Measurements from ENCODE around the gene PLEKHA7.
"Not testable (repeated sequence)": the region's sequence is repeated elsewhere in the genome, so short reads cannot be mapped to it uniquely, and the experiment has no call there.

Gene PLEKHA7

GRCh38 chr11:16889905-16890304 lies 124.3 kb downstream of the PLEKHA7 start:
- in situ Hi-C loops (cut with MboI; ENCODE audit: low sequenced_read_pairs), result no loop called here

DNA sequence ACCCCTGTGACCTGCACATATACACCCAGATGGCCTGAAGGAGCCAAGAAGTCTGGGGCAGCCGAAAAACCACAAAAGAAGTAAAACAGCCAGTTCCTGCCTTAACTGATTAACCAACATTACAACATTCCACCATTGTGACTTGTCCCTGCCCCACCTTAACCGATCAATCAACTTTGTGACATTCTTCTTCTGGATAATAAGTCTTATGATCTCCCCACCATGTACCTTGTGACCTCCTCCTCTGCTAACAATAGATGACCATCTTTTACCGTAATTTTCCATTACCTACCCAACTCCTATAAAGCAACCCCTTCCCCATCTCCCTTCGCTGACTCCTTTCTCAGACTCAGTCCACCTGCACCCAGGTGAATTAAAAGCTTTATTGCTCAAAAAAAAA lies 125.2 kb downstream of the PLEKHA7 start:
- in situ Hi-C loops (cut with MboI; ENCODE audit: low sequenced_read_pairs), result not testable (repeated sequence)

- in situ Hi-C loops (cut with MboI; ENCODE audit: low sequenced_read_pairs), result not testable (repeated sequence)
Observed at GRCh38 chr11:16887887-16888286, 126.3 kb downstream of the PLEKHA7 start.

DNA sequence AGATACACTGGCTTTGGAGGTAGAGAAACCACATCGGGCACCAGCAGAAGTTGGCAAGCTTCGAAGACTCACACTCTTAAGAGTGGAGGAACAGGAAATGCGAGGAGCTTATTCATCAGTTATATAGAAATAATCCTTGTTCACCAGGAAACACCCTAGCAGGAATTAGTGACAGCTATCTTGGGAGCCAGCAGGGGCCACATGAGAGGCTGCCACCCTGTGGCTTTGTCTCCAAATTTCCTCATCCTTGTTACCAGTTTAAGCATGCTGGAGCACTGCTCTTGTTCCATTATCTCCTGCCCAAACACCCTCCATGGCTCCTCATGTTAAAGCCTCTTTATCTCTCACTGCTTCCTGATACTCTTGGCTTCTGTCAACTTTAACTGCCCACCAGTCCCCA lies 131.0 kb downstream of the PLEKHA7 start:
- in situ Hi-C loops (cut with MboI; ENCODE audit: low sequenced_read_pairs), result no loop called here

DNA sequence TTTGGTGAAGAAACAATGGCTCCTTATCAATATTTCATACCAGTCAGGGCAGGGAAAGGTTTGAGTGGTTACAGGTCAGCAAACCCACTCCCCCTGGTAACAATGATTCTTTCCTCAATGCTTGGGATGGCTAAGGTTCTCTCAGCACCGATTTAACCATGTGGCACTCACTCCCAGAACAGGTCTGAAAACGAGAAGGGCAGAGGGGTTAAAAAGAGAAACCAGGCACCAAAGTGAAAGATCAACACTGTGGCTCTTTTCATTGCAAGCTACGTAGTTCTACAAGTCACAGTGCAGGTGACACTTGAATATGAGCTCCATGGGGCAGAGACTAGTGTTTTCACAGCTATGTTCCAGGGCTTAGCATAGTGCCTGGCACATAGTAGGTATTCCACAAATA lies 132.4 kb downstream of the PLEKHA7 start:
- in situ Hi-C loops (cut with MboI; ENCODE audit: low sequenced_read_pairs), result no loop called here

GRCh38 chr11:16881074-16881709 lies 133.0 kb downstream of the PLEKHA7 start:
- in situ Hi-C loops (cut with MboI; ENCODE audit: low sequenced_read_pairs), result no loop called here

DNA sequence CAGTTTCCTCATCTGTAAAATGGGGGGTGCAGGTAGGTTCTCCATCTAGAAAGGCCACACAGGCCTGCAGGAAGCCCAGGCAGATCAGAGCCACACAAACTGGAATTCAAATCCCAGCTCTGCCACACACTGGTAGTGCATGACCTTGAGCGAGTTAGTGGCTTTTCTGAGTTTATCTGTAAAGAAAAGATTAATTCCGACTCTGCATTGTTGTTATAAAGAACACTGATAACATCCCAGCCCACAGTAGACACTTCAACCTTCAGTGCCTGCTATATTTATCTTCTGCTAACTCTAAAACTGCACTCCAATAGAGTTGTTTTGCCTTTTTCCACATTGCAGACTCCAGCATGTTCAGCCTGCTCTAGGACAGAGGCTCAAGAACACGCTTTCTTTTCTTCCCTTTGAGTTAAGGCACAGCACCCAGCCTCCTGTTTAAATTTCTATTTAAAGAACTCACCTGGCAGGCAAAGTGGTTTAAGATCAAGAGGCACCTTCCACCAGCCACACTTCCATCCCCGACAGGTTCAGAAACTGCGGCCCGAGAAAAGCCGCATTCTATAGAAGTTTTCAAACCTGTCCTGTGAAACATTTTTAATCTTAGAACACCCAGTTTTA lies 133.9 kb downstream of the PLEKHA7 start:
- in situ Hi-C loops (cut with MboI; ENCODE audit: low sequenced_read_pairs), result no loop called here

GRCh38 chr11:16879690-16880089 lies 134.5 kb downstream of the PLEKHA7 start:
- in situ Hi-C loops (cut with MboI; ENCODE audit: low sequenced_read_pairs), result no loop called here

- in situ Hi-C loops (cut with MboI; ENCODE audit: low sequenced_read_pairs), result no loop called here
Observed at GRCh38 chr11:16876837-16877236, 137.4 kb downstream of the PLEKHA7 start.

- in situ Hi-C loops (cut with MboI; ENCODE audit: low sequenced_read_pairs), result no loop called here
Observed at GRCh38 chr11:16876053-16876752, 138.0 kb downstream of the PLEKHA7 start.

DNA sequence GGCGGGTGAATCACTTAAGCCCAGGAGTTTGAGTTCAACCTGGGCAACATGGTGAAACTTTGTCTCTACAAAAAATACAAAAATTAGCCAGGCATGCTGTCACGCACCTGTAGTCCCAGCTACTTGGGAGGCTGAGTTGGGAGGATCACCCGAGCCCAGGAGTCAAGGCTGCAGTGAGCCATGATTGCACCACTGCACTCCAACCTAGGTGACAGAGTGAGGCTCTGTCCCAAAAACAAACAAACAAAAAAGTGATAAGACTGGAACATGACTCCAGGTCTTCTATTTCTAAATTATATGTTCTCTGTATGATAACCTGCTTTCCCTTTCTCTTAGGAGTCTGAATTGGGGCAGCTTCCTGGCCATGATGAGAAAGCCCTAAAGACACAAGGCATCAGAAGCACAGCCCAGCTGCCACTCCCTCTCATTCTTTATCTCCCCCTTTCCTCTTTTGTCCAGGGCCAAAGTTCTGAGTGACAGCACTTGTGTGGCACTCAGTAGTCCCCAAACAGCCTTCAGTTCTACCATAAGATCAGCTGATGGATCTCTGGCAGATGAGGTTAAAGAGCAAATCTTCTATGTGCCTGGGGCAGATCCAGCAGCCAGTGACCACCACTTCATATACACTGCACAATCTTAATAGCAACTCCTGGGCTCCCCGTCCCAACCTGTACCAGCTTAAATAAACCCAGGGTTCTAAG lies 139.8 kb downstream of the PLEKHA7 start:
- in situ Hi-C loops (cut with MboI; ENCODE audit: low sequenced_read_pairs), result no loop called here

- in situ Hi-C loops (cut with MboI; ENCODE audit: low sequenced_read_pairs), result no loop called here
Observed at GRCh38 chr11:16873289-16873688, 140.9 kb downstream of the PLEKHA7 start.

GRCh38 chr11:16871368-16871767 lies 142.8 kb downstream of the PLEKHA7 start:
- in situ Hi-C loops (cut with MboI; ENCODE audit: low sequenced_read_pairs), result no loop called here

DNA sequence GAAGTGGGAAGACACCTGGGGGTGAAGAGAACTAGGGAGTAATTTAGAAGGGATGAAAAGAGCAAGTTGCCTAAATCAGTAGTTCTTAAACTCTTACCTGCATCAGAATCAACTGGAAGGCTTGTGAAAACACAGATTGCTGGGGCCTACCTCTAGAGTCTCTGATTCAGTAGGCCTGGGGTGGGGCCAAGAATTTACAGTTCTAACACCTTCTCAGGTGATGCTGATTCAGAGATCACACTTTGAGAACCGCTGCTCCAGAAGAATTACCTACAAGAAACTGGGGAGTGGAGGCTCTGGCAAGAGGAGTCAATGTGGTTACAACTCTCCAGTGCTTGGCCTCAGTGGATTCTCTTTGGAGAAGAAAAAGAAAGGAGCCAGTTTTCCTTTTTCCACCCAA lies 147.1 kb downstream of the PLEKHA7 start:
- in situ Hi-C loops (cut with MboI; ENCODE audit: low sequenced_read_pairs), result no loop called here

GRCh38 chr11:16864428-16864827 lies 149.8 kb downstream of the PLEKHA7 start:
- in situ Hi-C loops (cut with MboI; ENCODE audit: low sequenced_read_pairs), result not testable (repeated sequence)

- in situ Hi-C loops (cut with MboI; ENCODE audit: low sequenced_read_pairs), result no loop called here
Observed at GRCh38 chr11:16863389-16863788, 150.8 kb downstream of the PLEKHA7 start.

DNA sequence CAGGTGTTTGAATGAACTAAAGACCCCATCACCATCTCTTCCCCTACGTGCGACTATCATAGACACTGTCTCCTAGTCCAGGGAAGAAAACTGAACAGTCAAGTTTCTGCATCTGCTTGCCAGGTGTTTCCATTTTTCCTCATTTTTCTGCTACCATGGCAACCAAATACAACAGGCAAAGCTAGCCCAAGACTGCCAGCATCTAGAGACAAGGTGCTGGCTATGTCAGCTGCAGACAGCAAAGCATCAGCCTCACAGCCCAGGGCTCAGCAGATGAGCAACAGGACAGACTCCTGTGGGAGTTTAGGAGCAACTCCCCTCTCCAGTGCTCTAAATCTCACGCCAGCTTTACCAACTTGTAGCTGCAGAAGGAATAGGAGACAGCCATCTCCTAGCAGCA lies 151.5 kb downstream of the PLEKHA7 start:
- in situ Hi-C loops (cut with MboI; ENCODE audit: low sequenced_read_pairs), result no loop called here

- in situ Hi-C loops (cut with MboI; ENCODE audit: low sequenced_read_pairs), result no loop called here
Observed at GRCh38 chr11:16861862-16862261, 152.4 kb downstream of the PLEKHA7 start.

- in situ Hi-C loops (cut with MboI; ENCODE audit: low sequenced_read_pairs), result no loop called here
Observed at GRCh38 chr11:16860617-16861016, 153.6 kb downstream of the PLEKHA7 start.

GRCh38 chr11:16859651-16860050 lies 154.6 kb downstream of the PLEKHA7 start:
- in situ Hi-C loops (cut with MboI; ENCODE audit: low sequenced_read_pairs), result no loop called here

- in situ Hi-C loops (cut with MboI; ENCODE audit: low sequenced_read_pairs), result no loop called here
Observed at GRCh38 chr11:16857186-16857585, 157.0 kb downstream of the PLEKHA7 start.

DNA sequence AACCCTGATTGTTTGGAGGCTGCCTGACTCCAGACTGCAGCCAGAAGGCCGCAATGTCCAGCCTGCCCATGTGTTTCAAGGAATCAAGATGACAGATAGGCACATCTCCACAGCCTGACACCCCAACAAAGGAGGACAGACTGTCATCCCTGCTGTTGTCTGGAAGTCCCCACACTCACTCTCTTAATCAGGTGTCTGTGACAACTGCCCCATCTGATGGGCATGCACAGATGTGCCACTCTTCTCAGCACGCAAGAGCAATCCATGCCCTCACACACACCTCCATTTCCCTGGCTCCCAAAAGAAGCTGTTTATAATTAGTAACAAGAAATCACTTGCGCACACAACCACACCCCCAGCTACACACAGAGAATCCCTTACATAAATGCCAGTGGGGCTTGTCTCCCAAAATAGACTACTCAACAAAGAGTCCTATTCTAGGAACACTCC lies 158.2 kb downstream of the PLEKHA7 start:
- in situ Hi-C loops (cut with MboI; ENCODE audit: low sequenced_read_pairs), result no loop called here
